Adrenal gland (tissue), 12 donors: ENCODE data around the gene HIVEP1. TPM values are rescaled to one million over a fixed set of nuclear protein-coding genes. Genes with fewer than 3 reads are reported as not detected.

ENCODE experiments used
- DNase-seq, 7 donors: peaks; one replicate each; pipeline ENCODE4 v3.0.0-alpha.2; 2019 to 2020
- H3K27ac ChIP-seq, 5 donors: fragments of 200-600 bp; sonication (generic) in 4 of 5; 1 replicate in 3 of 5; 2 replicates in 2 of 5; pipeline versions ENCODE4 v1.5.1 to v1.8.0; 2016 to 2020; ENCODE audit warnings: mild to moderate bottlenecking in 1 of 5
- H3K27me3 ChIP-seq: fragments of 200-600 bp; 2 replicates; pipeline ENCODE4 v1.8.0; 2021
- H3K36me3 ChIP-seq, 2 donors: fragments of 200-600 bp; replicated peaks in 1 of 2; 1 replicate in 1 of 2; 2 replicates in 1 of 2; pipeline versions ENCODE4 v1.5.1 to v1.8.0; 2018 to 2022
- H3K4me1 ChIP-seq, 2 donors: fragments of 200-600 bp; replicated peaks in 1 of 2; 1 replicate in 1 of 2; 2 replicates in 1 of 2; pipeline versions ENCODE4 v1.5.1 to v1.8.0; 2018 to 2021
- H3K4me3 ChIP-seq, 4 donors: fragments of 200-600 bp; sonication (generic) in 3 of 4; one replicate each; pipeline ENCODE4 v1.5.1; 2016 to 2018
- H3K9me3 ChIP-seq, 3 donors: fragments of 200-600 bp; sonication (generic) in 1 of 3; replicated peaks in 1 of 3; 1 replicate in 2 of 3; 2 replicates in 1 of 3; pipeline versions ENCODE4 v1.5.1 to v1.8.0; 2016 to 2021
- CTCF ChIP-seq, 6 experiments: fragments of 450-650 bp in 4 of 6; fragments of 200-600 bp in 2 of 6; sonication (generic) in 1 of 6; IDR thresholded peaks; 1 replicate in 5 of 6; 2 replicates in 1 of 6; pipeline versions ENCODE4 v1.5.1 to v1.8.0; 2016 to 2021; ENCODE audit warnings: antibody characterized with exemption in 6 of 6, mild to moderate bottlenecking in 2 of 6, moderate library complexity in 1 of 6
- POLR2A ChIP-seq, 2 donors: fragments of 450-650 bp; IDR thresholded peaks; one replicate each; pipeline ENCODE4 v1.6.1; 2017; ENCODE audit warnings: antibody characterized with exemption in 2 of 2, mild to moderate bottlenecking in 2 of 2, moderate library complexity in 1 of 2
- WGBS, 4 donors: extraction: QIAGEN DNeasy Blood & Tissue Kit in 2 of 4; methylation state at CpG; one replicate each; pipeline versions ENCODE4 v1.1.5 to v1.1.7; 2013 to 2017; 5-methylcytosine and 5-hydroxymethylcytosine counted together
- intact Hi-C, 2 donors: fragments of 100-400 bp; cut with DNase I; formaldehyde crosslinking; loops; one replicate each; pipeline versions ENCODE4 v1.14.1 to v1.15.0; 2022 to 2023
- polyA plus RNA-seq, 3 donors: library from polyadenylated mRNA; stranded (reverse); fragments of 200-250 nt in 2 of 3; fragments of 350-450 nt in 1 of 3; fragmentation: Illumina TruSeq in 1 of 3; extraction: RNeasy Lipid Tissue Mini Kit (QIAGEN cat#74804) in 1 of 3; gene quantifications; one replicate each; pipeline ENCODE4 v1.2.3, GENCODE V29; 2013 to 2014
- total RNA-seq, 9 donors: library from RNA; depleted of rRNA in 4 of 9; stranded (reverse); fragments of >200 nt in 4 of 9; fragments of 120-200 nt in 1 of 9; fragmentation: NEBNext Ultra II Directional in 1 of 9; extraction: Animal tissue kit (Norgen Biotek cat#: 25700) in 1 of 9; gene quantifications; one replicate each; pipeline versions ENCODE4 v1.1.0 to v1.2.4, GENCODE V29; 2013 to 2023
- donor health status: healthy with polysubstance abuse.
- donor health status: Bipolar disorder and iron deficiency.
- donor health status: DM: yes; HTN: yes; CAD: no.
- donor health status: DM: no; HTN: no; CAD: no.
- donor health status: DM: no; HTN: no; CAD: no.
- donor health status: DM: yes; HTN: yes; CAD: no.

Gene HIVEP1
- total and polyA plus RNA-seq, 12 donors: 3.6 to 22.3 (median 11.9) TPM

GRCh38 chr6:12116978-12117377 lies 104.9 kb downstream of the HIVEP1 start:
- H3K9me3 ChIP-seq: no peaks in the 10 kb centered on the region
- no peak overlapping the region for H3K4me3 ChIP-seq
- DNase-seq: no peak
- intact Hi-C loops: no loop called here
- H3K36me3 ChIP-seq: no peaks in the 10 kb centered on the region
- H3K4me1 ChIP-seq: no peaks in the 10 kb centered on the region
- 81 to 95% (median 87%) methylated on average over 3 of the region's 3 CpGs for WGBS, 4 donors
- H3K27ac ChIP-seq: no peak overlapping the region
- H3K27me3 ChIP-seq: no peaks in the 10 kb centered on the region
- TF ChIP-seq POLR2A (IDR thresholded peaks at IDR 0.05): no peak
- no peak for TF ChIP-seq CTCF (IDR thresholded peaks at IDR 0.05)

- H3K27me3 ChIP-seq: no peaks in the 10 kb centered on the region
- no peak overlapping the region for H3K27ac ChIP-seq
- no peak for DNase-seq
- intact Hi-C loops: no loop called here
- no peaks in the 10 kb centered on the region for H3K9me3 ChIP-seq
- TF ChIP-seq CTCF (IDR thresholded peaks at IDR 0.05) (no peak), POLR2A (IDR thresholded peaks at IDR 0.05) (no peak)
- H3K4me1 ChIP-seq: no peaks in the 10 kb centered on the region
- no peaks in the 10 kb centered on the region for H3K36me3 ChIP-seq
- H3K4me3 ChIP-seq: no peak overlapping the region
Measured at GRCh38 chr6:12118607-12119006, 106.5 kb downstream of the HIVEP1 start.

GRCh38 chr6:12119085-12119588 lies 107.0 kb downstream of the HIVEP1 start:
- Histone ChIP-seq H3K9me3 (no peaks in the 10 kb centered on the region), H3K27me3 (no peaks in the 10 kb centered on the region), H3K4me1 (no peaks in the 10 kb centered on the region), H3K27ac (no peak overlapping the region), H3K4me3 (no peak overlapping the region), H3K36me3 (no peaks in the 10 kb centered on the region)
- DNase-seq: no peak
- no peak for TF ChIP-seq CTCF (IDR thresholded peaks at IDR 0.05)
- TF ChIP-seq POLR2A (IDR thresholded peaks at IDR 0.05): no peak
- WGBS, 4 donors: 65 to 86% (median 74%) methylated on average over 2 of the region's 2 CpGs
- intact Hi-C loops: no loop called here

- Histone ChIP-seq H3K36me3 (no peaks in the 10 kb centered on the region), H3K4me3 (no peak overlapping the region), H3K27ac (no peak overlapping the region), H3K9me3 (no peaks in the 10 kb centered on the region), H3K4me1 (no peaks in the 10 kb centered on the region), H3K27me3 (no peaks in the 10 kb centered on the region)
- intact Hi-C loops: no loop called here
- DNase-seq: no peak
- WGBS, 4 donors: 79 to 88% (median 86%) methylated on average over 4 of the region's 4 CpGs
- TF ChIP-seq POLR2A (IDR thresholded peaks at IDR 0.05) (no peak), CTCF (IDR thresholded peaks at IDR 0.05) (no peak)
Measured at GRCh38 chr6:12125396-12125795, 113.3 kb downstream of the HIVEP1 start.
